Anterior cingulate cortex (tissue), 58 donors: ENCODE measurements around the gene BAD.

Experiments
- DNase-seq, 58 donors: peaks; one replicate each; lab custom pipeline; 2025; lab: John Stamatoyannopoulos, UW

The BAD gene

DNA sequence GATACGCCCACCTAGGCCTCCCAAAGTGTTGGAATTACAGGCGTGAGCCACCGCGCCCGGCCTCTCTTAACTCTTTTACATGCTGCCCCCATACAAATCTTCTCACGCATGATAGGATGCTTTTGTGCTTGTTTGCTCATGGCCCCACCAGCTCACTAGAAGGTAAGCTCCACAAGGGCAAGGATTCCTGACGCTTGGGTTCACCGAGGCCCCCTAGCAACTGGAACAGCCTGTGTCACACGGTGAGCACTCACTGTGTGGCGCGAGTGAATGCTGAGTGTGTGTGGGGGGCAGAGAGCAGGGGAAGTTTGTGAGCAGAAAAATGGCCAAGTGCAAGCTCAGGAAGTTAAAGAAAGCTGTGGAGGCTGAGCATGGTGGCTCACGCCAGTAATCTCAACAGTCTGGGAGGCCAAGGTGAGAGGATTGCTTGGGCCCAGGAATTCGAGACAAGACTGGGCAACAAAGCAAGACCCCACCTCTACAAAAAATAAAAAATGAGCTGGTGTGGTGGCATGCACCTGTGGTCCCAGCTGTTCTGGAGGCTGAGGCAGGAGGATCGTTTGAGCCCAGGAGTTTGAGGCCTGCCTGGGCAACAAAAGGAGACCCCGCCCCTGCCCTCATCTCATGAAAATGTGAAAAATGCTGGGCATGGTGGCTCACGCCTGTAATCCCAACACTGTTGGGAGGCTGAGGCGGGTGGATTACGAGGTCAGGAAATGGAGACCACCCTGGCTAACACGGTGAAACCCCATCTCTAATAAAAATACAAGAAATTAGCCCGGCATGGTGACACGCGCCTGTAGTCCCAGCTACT lies 2.3 kb downstream of the BAD start:
- no peak for DNase-seq

DNA sequence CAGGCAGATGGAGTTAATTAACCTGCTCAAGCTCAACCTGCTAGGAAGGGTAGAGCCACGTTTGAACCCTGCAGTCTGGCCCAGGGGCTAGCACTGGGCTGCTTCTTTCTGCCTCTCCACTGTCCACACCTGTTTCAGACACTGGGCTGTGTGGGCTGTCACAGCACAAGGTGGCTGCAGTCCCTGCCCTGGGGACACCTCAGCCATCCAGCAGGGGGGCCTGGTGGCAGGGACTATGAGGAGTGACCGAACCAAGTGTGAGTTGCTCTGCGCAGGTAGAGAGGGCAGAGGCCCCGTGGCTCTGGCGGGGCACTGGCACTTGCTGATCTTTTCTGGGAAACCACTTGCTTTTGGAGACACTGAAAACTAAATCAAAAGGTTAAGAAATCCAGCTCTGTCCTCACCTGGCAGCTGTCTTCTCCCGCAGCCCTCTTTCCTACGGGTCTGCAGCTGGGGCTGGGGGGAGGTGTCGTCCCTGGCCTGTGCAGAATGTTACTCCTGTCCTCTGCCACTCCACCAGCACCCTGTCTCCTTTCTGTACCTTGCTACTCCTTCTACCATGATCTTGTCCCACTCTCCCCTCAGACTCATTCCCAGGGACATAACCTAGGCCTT lies 5.8 kb downstream of the BAD start:
- no peak for DNase-seq

DNA sequence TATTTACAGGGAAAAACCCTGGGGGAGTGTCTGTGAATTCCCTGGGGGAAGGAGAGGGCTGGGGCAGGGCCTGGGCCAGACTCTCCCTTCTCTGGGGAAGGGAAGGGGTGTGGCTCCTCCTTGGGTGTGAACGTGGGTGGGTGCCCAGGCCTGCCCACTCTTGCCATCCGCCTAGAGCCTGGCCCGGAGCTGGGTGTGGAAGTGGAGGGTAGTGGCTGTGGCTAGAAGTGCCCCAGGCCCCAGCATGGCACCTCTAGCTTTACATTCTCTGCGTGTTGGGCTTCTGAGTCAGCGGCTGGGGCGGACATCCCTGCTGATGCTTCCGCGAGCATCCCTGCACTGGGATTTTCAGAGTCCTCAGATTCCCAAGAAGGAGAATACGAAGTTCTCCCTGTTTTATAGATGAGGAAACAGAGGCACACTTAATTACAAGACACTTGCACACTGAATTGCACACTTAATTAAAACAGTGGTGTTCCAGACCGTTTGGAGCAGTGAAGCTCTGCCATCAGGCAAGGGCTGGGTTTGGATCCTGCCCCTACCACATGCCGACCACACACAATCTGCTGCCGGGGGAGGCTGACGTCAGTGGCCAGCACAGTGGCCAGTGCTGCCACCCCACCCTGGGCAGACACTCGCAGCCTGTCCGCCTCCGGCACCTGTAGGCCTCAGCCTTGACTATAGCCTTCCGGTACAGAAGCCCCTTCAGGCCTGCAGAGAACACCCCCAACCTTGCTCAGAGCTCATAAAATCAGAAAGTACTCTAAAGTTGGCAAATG lies 7.6 kb downstream of the BAD start:
- DNase-seq, result peak in 1 of 58 donors; percentile 27

DNA sequence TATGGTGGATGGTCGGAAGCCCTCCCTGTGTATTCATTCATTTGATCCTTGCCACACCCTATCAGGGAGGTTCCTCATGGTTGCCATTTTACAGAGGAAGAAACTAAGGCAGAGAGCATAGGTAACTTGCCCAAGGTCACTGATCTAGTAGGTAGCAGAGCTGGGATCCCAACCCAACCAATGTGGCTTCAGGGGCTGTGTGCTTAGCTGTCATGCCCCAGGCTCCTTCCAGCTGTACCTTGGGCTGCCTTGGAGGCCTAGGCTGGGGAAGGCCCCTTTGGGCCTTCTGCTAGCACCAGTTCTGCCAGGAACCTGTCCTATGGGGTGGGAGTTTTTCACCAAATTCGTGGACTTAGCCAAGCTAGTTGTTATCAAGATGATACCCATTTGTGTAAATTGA lies 8.6 kb downstream of the BAD start:
- no peak for DNase-seq

DNA sequence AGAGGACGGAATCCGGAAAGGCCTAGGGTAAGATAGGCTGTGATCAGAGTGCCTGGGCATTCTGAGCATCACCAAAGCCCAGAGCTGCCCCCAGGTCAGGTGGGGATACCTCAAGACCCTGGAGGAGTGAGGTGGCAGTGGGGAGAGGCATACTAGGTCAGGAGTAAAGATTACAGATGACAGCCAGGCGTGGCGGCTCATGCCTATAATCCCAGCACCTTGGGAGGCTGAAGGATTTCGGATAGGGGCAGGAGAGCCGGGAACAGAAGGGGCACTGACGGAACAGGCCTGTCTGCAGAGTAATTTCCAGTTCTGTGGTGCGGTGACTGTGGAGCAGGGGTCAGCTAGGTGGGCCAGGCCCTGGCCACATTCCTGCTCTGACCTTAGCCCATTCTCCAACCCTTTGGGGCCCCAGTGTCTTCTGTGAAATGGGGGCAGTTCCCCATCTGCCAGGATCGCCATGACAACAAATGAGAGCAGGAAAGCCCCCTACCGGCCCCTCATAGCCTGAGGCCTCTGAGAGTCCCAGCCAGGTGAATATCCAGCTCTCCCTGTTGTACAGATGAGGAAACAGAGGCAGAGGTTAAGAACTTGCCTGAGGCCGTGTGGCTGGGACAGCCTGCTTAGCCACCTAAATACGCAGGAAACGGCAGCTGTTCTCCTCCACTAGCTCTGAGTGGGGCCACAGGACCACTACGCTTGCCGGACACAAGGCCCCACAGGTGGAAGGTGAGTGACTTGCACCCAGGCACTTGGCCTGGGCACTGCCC lies 9.2 kb downstream of the BAD start:
- no peak for DNase-seq

DNA sequence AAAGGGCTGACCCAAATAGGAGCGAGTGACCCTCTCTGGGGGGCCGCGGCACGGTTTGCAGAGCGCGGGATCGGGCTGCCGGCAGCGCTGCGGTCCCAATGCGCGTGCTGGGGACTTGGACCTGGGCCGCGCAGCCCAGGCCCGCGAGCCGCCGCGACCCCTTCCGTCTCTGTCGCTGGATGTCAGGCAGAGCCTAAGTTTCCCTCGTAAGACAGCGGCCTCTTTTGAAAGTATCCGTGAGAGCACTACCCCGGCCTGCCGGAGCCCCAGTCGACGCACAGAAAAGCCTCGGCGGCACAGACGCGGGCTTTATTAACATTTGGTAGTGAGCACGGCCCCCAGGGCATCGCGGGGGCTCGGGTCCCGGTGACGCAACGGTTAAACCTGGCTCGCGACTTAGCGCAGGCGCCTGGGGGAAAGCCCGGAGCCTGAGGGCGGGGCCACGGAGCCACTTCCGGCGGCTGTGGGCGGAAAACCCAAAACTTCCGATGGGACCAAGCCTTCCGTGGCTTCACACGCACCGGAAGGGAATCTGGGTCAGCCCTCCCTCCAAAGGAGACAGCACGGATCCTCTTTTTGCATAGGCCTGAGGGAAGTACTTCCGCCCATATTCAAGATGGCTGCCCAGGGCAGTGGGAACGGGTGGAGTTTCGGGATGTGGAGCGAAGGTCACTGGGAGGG lies 14.8 kb downstream of the BAD start:
- peak; percentile 80 to 100 (median 98) for DNase-seq

DNA sequence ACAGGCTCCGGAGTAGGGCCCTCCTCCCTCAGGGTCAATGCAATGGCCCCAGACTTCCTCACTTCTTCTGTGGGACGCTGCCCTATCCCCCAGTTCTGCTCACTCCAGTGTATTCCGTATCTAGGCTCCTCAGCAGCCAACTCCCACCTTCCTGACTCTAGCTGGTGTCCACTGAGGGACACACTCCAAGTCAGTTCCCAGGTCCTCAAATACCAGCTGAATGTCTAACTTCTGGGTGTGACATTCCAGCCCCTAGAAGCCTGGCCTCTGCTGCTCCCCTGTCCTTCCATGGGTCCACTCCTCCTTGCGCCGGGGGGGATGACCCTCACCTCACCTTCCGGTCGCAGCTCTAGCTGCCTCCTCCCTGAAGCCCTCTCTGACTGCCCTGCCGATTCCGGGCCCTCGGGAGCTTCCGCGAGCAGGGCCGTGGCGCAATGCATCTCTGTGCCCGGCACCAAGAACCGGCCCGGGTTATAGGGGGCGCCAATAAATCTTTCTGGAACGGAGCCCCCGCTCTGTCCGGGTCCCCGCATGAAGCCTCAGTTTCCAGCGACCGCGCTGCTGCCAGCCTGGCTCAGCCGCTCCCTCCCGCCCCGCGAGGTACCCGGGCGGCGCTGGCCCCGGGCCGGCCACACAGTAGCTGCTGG lies 15.4 kb downstream of the BAD start:
- DNase-seq, result peak in 17 of 58 donors; percentile 56 to 77 (median 65)

DNA sequence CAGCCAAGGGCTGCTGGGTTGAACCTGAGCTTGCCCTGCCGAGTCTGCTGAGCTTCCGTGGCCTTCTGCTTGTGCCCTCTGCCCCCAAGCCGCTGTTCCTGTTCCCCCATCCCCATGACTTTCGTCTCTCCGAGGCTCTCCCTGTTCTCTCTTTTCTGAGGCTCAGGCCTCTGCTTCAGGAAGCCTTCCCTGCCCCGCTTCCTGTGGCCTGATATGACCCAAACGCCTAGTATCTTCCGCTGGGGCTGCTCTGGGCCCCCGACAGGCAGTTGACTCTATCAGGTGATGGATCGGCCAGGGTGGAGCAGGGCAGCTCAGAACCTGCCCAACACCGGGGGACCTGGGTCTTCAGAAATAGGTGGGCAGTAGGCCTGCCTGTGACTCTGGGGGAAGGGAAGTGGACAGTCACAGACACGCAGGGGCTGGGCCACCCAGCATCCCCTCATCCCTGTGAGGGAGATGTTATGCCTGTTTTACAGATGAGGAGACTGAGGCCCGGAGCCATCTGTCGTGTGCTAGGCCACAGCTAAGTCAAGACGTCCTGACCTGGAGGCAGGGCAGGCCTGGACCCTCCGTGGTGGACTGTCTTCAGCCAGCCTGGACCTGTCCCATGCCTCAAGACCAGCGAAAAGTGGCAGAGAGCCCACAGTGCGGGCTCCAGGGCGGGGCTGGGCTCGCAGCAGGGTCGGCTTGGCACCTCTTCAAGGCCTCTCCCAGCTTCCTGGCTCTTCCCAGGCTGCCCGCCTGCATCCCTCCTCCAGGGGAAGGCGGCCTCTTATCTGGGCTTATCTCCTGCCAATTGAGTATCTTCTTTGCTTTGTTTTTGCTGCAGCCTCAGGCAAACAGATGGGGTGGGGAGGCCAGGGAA lies 16.2 kb downstream of the BAD start:
- peak in 5 of 58 donors; percentile 17 to 33 (median 26) for DNase-seq

DNA sequence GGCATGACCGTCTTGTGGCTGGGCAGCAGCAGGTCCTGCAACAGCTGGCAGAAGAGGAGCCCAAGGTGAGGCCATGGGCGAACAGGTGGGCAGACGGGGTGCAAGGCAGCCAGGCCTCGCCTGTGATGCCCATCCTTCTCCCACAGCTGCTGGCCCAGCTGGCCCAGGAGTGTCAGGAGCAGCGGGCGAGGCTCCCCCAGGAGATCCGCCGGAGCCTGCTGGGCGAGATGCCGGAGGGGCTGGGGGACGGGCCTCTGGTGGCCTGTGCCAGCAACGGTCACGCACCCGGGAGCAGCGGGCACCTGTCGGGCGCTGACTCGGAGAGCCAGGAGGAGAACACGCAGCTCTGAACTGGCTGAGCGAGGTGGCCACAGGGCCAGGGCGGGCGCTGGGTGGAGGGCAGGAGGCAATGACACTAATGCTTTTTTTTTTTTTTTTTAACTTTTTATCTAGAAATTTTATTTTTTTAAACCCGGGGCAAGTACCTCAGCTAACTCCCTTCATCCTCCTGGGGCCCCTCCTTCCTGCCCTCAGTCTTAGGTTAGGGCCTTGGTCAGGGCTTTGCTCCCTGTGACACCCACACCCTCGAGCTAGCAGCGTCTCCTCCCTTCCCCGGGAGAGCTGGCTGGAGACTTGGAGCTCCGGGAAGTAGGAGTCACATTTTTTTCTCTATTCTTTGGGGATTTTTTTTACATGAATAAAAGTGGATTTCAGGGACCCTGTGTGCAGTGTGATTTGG lies 17.1 kb downstream of the BAD start:
- DNase-seq, result no peak

DNA sequence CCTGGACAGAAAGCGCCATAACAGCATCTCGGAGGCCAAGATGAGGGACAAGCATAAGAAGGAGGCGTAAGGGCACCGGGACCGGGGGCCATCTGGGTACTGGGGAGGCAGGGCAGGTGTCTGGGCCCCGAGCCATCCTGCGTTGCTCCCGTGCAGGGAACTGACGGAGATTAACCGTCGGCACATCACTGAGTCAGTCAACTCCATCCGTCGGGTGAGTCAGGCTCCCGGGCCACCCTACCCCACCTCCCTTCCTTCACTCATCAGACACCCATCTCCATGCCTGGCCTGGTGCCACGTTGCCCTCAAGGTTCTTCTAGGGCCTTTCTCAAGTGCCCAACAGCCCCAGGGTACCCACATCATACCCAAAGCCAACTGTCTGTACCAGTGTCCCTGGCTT lies 18.1 kb downstream of the BAD start:
- DNase-seq, result no peak

DNA sequence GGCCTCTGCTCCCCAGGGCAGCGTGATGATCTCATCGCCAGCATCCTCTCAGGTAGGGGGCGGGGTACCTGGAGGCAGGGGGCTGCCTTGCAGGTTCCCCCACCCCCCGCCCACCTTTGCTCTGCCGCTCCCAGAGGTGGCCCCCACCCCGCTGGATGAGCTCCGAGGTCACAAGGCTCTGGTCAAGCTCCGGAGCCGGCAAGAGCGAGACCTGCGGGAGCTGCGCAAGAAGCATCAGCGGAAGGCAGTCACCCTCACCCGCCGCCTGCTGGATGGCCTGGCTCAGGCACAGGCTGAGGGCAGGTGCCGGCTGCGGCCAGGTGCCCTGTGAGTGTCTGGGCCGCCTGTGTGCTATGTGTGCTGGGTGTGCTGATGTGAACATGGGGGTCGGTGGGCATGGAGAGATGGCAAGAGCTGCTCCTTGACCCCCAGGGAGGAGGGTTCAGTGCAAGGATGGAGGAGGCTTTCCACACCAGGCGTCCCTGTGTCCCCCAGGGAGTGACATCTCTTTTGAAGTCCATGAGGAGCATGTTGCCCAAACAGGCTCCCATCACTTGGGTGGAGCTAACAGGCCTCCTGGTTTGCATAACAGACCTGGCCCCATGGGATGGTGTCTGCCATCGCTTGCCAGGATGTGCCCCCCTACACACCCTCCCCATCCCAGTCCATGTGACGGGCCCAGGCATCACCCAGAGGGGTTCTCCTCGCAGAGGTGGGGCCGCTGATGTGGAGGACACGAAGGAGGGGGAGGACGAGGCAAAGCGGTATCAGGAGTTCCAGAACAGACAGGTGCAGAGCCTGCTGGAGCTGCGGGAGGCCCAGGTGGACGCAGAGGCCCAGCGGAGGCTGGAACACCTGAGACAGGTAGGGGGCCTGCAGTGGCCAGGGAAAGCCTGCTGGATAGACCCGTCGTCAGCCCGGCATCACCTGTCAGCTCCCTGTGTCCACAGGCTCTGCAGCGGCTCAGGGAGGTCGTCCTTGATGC lies 19.0 kb downstream of the BAD start:
- DNase-seq, result no peak

DNA sequence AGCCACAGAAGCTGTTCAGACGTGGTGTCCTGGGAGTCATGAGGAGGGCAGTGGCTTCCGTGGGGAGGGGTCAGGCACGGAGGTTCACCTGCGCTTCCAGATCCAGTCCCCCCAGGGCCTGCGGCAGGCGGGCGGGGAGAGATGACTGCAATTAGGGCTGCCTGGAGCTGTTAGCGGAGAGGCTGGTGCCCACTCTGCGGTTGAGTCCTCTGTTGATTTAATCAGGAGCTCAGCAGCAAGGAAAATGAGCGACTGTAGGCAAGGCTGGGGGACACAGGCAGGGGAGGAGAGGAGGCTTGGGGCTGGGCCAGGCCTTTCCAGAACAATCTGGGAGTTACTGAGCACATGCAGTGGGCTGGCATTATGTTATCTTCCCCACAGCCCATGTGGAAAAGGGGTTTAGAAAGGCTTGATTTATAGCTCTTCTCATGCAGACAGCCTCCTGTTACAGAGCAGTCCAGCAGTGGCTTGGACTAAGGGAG lies 20.1 kb downstream of the BAD start:
- no peak for DNase-seq

DNA sequence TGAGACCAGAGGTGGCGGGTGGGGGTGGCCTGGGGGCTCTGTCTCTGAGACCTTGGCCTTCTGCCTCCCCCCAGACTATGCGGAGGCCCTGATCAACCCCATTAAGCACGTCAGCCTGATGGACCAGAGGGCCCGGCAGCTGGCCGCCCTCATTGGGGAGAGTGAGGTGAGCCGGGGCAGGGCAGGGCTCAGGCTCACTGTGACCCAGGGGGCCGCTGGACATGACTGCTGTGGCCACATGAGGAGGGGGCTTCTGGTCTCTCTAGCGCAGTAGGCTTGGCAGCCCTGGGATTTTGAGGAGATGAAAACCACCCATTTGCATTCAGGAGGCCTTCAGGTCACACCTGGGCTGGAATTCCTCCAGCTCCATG lies 20.5 kb downstream of the BAD start:
- DNase-seq, result no peak

DNA sequence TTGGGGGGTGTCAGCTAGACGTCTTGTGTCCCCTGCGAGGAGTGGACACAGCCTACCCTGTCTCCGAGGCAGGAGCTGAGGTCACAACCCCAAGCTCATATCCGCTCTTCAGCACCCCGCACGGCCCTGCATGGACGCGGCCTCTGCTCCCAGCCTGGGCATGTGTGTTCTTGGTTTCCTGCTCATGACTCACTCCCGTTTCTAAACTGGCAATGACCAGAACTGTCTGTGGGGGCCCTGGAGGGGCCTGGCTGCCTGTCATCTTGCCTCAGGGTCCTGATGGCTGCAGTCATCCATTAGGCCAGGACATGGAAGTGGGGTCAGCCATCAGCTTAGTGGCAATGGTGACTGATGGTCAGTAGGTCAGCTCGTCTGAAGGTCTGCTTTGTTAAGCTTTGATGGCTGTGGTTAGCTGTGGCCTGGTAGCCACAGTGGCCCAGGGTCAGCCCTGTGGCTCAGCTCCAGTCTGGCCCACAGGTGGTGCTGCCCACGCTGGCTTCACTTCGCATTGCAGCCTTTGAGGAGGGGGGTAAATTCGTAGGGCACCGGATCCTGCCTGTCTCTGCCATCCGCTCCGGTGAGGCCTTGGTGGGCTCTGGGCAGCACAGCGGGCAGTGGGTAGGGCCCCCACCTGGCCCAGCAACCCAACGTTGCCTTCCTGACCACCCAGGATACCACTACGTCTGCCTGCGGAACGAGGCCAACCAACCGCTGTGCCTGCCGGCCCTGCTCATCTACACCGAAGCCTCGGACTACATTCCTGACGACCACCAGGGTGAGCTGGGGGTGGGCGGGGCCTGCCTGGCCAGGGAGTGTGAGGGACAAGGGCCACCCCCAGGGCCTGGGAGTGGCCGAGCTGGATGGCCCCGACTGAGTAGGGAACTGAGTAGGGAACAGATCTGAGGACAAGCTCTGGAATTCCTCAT lies 21.2 kb downstream of the BAD start:
- no peak for DNase-seq

DNA sequence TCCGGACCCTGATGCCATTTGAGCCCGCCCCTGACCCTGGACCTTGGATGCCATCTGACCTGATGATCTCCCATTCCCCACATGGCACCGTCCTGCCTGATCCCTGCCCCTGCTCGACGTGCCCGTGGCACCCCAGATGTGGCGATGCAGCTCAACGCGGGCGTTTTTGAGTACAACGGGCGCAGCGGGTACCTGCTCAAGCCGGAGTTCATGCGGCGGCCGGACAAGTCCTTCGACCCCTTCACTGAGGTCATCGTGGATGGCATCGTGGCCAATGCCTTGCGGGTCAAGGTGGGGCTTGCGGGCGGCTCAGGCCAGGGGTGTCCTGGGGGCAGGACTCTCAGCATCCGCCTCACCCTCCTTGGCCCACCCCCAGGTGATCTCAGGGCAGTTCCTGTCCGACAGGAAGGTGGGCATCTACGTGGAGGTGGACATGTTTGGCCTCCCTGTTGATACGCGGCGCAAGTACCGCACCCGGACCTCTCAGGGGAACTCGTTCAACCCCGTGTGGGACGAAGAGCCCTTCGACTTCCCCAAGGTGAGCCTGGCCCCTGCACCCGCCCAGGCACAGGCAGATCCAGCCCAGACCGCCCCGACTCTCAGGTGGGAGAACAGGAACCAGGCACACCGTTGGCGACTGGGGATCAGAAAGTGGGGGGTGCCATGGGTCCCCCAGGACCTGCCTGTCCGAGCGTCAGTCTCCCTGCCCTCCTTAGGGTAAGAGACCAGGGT lies 22.0 kb downstream of the BAD start:
- no peak for DNase-seq
